Stimulated activated CD4-positive, alpha-beta T cell treated with anti-CD3 and anti-CD28 coated beads, Interleukin-4, amount 100 ng/mL, for 24 hours (primary cell): Measurements from ENCODE around the gene MPG.
A peak's percentile ranks its signal among the peaks of the same experiment; 100 is the strongest.
"Not testable (repeated sequence)": the region's sequence is repeated elsewhere in the genome, so short reads cannot be mapped to it uniquely, and the experiment has no call there.

Experiments
- DNase-seq: peaks from one replicate; pipeline ENCODE4 v3.0.0-alpha.2; 2020

Gene MPG

GRCh38 chr16:114327-114726 lies 36.3 kb downstream of the MPG start:
- DNase-seq, result no peak

DNA sequence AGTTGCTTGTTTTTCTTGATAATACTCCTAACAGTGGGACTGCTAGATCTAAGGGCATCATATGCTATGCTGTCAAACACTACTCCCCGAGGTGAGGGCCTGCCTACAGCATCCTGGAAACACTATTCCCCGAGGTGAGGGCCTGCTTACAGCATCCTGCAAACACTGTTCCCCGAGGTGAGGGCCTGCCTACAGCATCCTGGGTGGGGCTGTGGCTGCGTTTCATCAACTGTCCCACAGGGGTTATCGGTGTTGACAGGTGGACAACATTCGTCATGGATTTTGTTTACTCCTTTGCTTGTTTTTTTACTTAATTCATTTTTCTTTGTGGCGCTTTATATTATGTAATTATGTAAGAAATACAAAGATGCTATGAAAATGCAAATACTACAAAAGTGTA lies 38.0 kb downstream of the MPG start:
- no peak for DNase-seq

DNA sequence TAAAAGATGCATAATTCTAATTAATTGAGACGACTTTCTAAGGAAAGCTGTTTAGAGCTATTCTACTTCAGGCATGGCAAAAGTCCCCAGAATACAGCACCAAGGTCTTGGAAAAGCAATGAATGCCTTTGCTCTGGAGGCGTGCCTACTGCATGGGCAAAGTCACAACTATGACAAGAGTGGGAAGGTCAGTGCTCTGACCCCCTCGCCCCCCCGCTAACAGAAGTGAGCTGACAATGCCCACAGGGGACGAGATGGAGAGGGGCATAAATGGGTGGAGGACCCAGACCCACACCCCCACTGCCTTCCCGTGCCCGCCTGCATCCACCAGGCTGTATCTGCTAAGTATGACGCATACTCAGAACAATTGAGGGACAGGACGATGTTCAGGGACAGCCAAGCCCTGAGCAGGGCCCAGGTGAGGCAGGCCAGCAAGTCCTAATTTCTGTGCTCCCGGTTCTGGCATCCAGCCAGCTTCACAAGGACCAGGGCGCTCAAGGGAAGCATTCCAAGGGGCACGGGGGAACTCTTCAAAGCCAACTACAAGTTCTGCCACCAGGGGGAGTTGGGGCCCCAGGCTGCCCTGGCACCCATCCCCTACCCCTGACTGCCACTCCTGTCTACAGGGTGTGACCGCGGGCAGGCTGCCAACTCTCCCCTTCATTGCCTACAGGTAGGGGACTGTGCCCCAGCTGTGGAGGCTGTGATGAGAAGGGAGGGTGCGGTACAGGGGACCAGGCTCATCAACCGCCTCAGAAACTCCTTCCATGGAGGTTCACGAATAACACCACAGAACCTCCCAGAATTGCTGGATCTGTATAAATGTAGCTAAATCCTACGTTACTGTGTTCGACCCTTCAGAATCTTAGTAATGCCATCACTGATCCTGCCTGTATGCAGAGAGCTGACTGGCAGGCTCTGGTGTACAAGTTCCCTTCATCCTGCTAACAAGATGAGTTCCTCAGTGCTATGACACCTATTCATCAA lies 39.6 kb downstream of the MPG start:
- peak; percentile 69 for DNase-seq

DNA sequence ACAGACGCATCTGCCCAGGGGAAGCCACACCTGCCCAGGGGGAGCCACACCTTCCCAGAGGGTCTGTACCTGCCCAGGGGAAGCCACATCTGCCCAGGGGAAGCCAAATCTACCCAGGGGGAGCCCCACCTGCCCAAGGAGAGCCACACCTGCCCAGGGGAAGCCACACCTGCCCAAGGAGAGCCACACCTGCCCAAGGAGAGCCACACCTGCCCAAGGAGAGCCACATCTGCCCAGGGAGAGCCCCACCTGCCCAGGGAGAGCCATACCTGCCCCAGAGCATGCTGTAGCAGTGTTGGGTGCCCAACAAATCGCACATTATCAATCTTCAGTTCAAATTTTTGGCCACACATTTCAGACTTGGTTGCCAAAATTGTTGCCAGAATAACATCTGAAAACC lies 40.8 kb downstream of the MPG start:
- no peak for DNase-seq

DNA sequence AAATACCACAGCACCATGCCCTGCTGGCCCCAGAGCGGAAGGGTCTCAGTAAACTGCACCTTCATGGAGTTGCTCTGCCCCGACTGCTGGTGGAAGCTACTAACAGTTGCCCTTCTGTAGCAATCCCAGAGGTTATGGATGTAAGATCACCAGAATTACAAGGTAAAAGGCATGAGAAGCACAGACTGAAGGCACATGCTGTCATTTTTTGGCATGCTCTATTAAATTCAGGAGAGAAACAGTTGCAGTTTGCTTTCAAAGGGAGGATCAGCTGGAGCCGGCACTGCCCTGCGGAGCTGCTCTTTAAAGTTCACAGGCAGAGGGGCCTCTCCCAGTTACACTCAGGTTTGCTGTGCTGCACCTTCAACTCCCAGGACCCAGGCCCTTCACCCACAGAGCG lies 41.3 kb downstream of the MPG start:
- no peak for DNase-seq

GRCh38 chr16:119835-120491 lies 41.9 kb downstream of the MPG start:
- no peak for DNase-seq

GRCh38 chr16:120756-121155 lies 42.7 kb downstream of the MPG start:
- DNase-seq, result no peak

DNA sequence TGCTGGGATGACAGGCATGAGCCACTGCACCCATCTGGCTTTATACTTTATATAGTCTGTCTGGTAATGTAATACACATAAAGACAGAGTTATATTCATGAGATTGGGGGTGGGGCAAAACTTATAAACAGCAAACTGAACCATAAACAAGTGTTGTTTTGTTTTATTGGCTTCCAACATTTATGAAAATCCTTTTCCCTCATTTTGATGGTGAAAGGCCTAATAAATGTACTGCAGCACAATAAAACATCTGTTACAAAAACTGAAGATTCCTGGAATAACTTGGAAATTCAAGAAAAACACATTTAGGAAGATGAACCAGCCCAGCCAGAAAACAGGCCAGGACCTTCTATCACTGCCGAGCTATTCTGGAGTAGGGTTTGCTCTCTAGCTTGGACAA lies 44.3 kb downstream of the MPG start:
- no peak for DNase-seq

DNA sequence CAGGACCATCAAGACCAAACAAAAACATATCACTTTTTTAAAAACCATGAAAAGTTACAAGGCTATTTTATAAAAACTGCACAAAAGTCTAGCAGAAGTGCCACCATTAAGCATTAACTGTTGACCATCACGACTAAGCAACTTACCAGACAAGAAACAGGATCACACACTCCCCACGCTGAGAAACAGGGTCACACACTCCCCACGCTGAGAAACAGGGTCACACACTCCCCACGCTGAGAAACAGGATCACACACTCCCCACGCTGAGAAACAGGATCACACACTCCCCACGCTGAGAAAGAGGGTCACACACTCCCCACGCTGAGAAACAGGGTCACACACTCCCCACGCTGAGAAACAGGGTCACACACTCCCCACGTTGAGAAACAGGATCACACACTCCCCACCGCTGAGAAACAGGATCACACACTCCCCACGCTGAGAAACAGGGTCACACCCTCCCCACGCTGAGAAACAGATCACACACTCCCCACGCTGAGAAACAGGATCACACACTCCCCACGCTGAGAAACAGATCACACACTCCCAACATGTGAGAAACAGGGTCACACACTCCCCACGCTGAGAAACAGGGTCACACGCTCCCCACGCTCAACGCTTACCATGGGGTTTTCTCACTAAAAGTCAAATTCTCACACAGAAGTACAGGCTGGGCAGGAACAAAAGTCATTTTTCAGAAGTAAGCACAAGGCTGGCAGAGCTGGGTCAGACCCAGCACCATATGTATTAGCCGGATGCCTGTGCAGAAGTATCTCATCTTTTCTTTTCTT lies 45.7 kb downstream of the MPG start:
- not testable (repeated sequence) for DNase-seq

- DNase-seq, result no peak
These were observed 47.0 kb downstream of the MPG start for GRCh38 chr16:125011-125410.

DNA sequence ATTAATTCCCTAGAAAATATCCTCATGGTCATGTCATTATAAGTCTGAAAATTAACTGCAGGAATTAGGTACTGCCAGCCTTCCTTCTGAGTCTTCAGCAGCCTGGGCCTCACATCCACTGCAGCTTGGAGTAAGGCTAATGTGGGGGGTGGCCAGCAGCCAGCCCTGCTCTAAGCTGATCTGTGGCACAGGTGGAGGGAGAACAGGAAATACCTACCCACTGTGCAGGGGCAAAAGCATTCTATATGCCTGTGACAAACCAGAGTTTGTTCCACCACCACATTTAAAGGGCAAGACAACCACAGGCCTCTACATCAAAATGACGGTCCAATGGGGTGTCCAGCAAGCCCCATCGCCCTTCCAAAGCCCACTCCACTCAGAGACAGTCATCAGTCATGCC lies 51.0 kb downstream of the MPG start:
- no peak for DNase-seq

- no peak for DNase-seq
These were observed 52.6 kb downstream of the MPG start for GRCh38 chr16:130533-131173.

DNA sequence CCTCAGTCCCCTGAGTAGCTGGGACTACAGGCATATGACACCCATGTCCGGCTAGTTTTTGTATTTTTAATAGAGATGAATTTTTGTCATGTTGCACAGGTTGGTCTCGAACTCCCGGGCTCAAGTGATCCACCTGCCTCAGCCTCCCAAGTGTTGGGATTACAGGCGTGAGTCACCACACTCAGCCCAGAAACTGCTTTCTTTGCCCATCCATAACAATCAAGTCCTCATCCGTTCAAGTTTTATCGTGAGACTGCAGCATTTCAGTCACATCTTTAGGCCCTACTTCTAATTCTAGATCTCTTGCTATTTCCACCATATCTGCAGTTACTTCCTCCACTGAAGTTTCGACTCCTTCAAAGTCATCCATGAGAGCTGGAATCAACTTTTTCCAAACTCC lies 54.1 kb downstream of the MPG start:
- DNase-seq, result no peak

DNA sequence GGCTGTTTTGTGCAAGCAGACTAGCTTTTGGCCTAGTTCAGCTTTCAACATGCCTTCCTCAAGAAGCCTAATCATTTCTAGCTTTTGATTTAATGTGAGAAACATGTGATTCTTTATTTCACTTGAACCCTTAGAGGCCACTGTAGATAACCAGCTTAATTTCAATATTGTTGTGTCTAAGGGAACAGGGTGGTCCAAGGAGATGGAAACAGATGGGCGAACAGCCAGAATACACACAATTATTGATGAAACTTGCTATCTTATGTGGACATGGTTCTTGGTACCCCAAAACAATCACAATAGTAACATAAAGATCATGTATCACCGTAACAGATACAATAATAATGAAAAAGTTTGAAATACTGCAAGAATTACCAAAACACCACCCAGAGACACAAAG lies 55.7 kb downstream of the MPG start:
- no peak for DNase-seq
